Smooth muscle cell (in vitro differentiated cells): ENCODE measurements around the gene HSF2BP. TPM values are rescaled to one million over a fixed set of nuclear protein-coding genes. Genes with fewer than 3 reads are reported as not detected.

Source experiments
- DNase-seq: peaks from one replicate; lab custom pipeline; 2025; ENCODE audit not compliant: unreplicated experiment; lab: John Stamatoyannopoulos, UW
- H2AFZ ChIP-seq: fragments of 200-600 bp; sonication (generic); 2 replicates; pipeline ENCODE4 v1.6.0; 2016; ENCODE audit warnings: antibody characterized with exemption, low read depth, mild to moderate bottlenecking
- H3F3A ChIP-seq: fragments of 200-600 bp; sonication (generic); 2 replicates; pipeline ENCODE4 v1.6.0; 2017; ENCODE audit warnings: antibody characterized with exemption, low read depth
- H3K27ac ChIP-seq: fragments of 200-600 bp; sonication (generic); 2 replicates; pipeline ENCODE4 v1.5.1; 2016; ENCODE audit warnings: low read depth, mild to moderate bottlenecking
- H3K27me3 ChIP-seq: fragments of 200-600 bp; sonication (generic); 2 replicates; pipeline ENCODE4 v1.6.1; 2016; ENCODE audit warnings: low read depth, mild to moderate bottlenecking
- H3K36me3 ChIP-seq: fragments of 200-600 bp; sonication (generic); 2 replicates; pipeline ENCODE4 v1.5.1; 2016; ENCODE audit warnings: low read depth
- H3K4me1 ChIP-seq: fragments of 200-600 bp; sonication (generic); 2 replicates; pipeline ENCODE4 v1.5.1; 2016; ENCODE audit warnings: low read depth
- H3K4me2 ChIP-seq: fragments of 200-600 bp; sonication (generic); 2 replicates; pipeline ENCODE4 v1.6.0; 2016; ENCODE audit warnings: mild to moderate bottlenecking
- H3K4me3 ChIP-seq: fragments of 200-600 bp; sonication (generic); 2 replicates; pipeline ENCODE4 v1.5.1; 2016; ENCODE audit warnings: mild to moderate bottlenecking
- H3K79me2 ChIP-seq: fragments of 200-600 bp; sonication (generic); 2 replicates; pipeline ENCODE4 v1.6.0; 2016; ENCODE audit warnings: low read depth, mild to moderate bottlenecking
- H3K9ac ChIP-seq: fragments of 200-600 bp; sonication (generic); 2 replicates; pipeline ENCODE4 v1.6.0; 2016; ENCODE audit warnings: low read depth
- H3K9me3 ChIP-seq: fragments of 200-600 bp; sonication (generic); replicated peaks from 2 replicates; pipeline ENCODE4 v1.5.1; 2016; ENCODE audit warnings: low read depth
- H4K20me1 ChIP-seq: fragments of 200-600 bp; sonication (generic); 2 replicates; pipeline ENCODE4 v1.6.0; 2016; ENCODE audit warnings: low read depth
- WGBS: methylation state at CpG from one replicate; pipeline ENCODE4 v1.1.7; 2016; ENCODE audit warnings: low lambda C conversion rate; 5-methylcytosine and 5-hydroxymethylcytosine counted together
- polyA plus RNA-seq: library from polyadenylated mRNA; unstranded; fragments of >200 nt; fragmentation: Nextera tagmentation; extraction: Ambion mirVana; gene quantifications from 2 replicates; pipeline ENCODE4 v1.2.1, GENCODE V29; 2016
- total RNA-seq: library from RNA; depleted of rRNA; stranded (reverse); fragments of >200 nt; gene quantifications from 2 replicates; pipeline ENCODE4 v1.2.3, GENCODE V29; 2014
- TF ChIP-seq, protein P1 (sequence below): fragments of 200-600 bp; sonication (generic); IDR thresholded peaks from 2 replicates; pipeline ENCODE4 v1.5.1; 2017; ENCODE audit warnings: borderline replicate concordance, mild to moderate bottlenecking, antibody characterized with exemption; ENCODE audit not compliant: insufficient read depth, poor library complexity, severe bottlenecking

HSF2BP gene
- total and polyA plus RNA-seq, 2 experiments from 2014 or later, result 0.97 to 1.9 TPM

DNA sequence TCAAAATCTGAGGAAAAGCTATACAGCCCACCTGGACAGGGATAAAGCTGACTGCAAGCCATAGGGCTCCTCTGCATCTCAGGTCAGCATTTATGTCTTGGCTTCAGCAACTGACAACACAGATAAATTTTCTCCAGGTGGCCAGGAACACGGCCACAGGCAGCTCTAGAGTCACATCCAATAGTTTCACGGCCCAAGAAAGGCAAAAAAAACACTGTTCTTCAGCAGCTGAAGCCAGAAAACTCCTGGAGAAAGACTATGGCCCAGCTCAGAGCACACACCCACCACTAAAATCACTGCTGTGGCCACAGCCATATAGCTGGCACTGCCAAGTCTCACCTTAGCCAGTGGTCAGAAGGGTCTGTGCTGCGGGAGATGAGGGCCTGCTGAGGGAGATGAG, 77.8 kb downstream of the HSF2BP start:
- Histone ChIP-seq H3K9me3 (no peaks in the 10 kb centered on the region), H3K4me2 (no peak overlapping the region), H3K9ac (no peak overlapping the region), H3K4me3 (no peak overlapping the region), H3K27ac (no peak overlapping the region), H2AFZ (no peak overlapping the region), H3F3A (no peaks in the 10 kb centered on the region), H3K4me1 (peaks cover 9% of the 10 kb centered on the region), H4K20me1 (no peaks in the 10 kb centered on the region), H3K79me2 (no peaks in the 10 kb centered on the region), H3K27me3 (no peaks in the 10 kb centered on the region), H3K36me3 (no peaks in the 10 kb centered on the region)
- WGBS, result 85% methylated on average over 3 of the region's 3 CpGs
- TF ChIP-seq, protein P1, sequence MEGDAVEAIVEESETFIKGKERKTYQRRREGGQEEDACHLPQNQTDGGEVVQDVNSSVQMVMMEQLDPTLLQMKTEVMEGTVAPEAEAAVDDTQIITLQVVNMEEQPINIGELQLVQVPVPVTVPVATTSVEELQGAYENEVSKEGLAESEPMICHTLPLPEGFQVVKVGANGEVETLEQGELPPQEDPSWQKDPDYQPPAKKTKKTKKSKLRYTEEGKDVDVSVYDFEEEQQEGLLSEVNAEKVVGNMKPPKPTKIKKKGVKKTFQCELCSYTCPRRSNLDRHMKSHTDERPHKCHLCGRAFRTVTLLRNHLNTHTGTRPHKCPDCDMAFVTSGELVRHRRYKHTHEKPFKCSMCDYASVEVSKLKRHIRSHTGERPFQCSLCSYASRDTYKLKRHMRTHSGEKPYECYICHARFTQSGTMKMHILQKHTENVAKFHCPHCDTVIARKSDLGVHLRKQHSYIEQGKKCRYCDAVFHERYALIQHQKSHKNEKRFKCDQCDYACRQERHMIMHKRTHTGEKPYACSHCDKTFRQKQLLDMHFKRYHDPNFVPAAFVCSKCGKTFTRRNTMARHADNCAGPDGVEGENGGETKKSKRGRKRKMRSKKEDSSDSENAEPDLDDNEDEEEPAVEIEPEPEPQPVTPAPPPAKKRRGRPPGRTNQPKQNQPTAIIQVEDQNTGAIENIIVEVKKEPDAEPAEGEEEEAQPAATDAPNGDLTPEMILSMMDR, result no peak
- DNase-seq, result no peak

DNA sequence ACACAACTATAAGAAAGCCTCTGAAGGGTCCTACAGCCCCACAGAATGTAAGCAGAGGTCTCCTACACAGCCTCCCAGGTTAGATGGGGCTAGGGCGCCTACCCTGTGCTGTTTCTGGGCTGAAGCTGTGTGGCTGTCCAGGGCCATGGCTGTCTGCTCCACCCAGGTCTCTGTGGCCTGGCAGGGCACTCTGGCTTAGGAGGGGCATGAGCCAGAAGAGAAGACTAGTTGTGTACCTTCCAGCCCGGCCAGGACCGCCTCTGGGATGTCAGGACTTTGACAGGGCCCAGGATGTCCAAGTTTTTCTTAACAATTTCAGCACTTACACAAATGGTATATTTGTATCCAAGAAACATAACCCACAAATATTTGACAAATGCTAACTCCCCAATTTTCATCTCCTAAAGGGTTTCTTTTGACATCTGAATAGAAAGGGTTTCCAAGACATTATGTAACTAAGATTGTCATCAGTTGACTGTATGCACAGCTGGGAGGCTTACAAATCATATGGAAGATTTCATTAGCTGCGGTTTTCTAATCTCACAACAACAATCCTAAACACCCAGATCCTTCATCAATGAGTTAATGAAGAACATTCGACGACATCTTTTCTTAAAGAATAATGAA, 80.5 kb downstream of the HSF2BP start:
- no peak overlapping the region for H3K27ac ChIP-seq
- no peaks in the 10 kb centered on the region for H3K27me3 ChIP-seq
- TF ChIP-seq, protein P1, result no peak
- no peak overlapping the region for H3K4me3 ChIP-seq
- no peak overlapping the region for H3K4me2 ChIP-seq
- no peak overlapping the region for H3K9ac ChIP-seq
- 87% methylated on average over 6 of the region's 6 CpGs for WGBS
- no peaks in the 10 kb centered on the region for H3K9me3 ChIP-seq
- H4K20me1 ChIP-seq, result no peaks in the 10 kb centered on the region
- no peaks in the 10 kb centered on the region for H3K4me1 ChIP-seq
- DNase-seq, result no peak
- no peaks in the 10 kb centered on the region for H3K36me3 ChIP-seq
- no peak overlapping the region for H2AFZ ChIP-seq
- no peaks in the 10 kb centered on the region for H3F3A ChIP-seq
- H3K79me2 ChIP-seq, result no peaks in the 10 kb centered on the region

DNA sequence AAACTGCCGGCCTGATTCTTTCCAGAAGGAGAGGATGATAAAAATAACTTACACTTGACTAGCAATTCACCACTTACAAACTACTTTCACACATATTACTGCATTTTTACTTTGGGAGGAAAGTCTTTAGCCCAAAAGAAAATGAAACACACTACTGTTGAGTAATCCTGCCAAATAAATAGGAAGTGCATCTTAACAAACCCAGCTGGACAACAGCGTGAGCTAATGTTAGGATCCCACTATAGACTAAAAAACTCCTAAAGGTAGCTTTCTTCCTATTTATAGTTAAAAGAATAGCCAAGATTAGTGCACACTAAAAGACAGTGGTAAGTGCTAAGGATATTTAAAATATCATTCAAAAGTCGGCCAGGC, 83.8 kb downstream of the HSF2BP start:
- Histone ChIP-seq H3K9ac (no peak overlapping the region), H3K9me3 (no peaks in the 10 kb centered on the region), H2AFZ (no peak overlapping the region), H3K27me3 (no peaks in the 10 kb centered on the region), H3K27ac (no peak overlapping the region), H3K4me3 (no peak overlapping the region), H3K79me2 (no peaks in the 10 kb centered on the region), H3F3A (no peaks in the 10 kb centered on the region), H3K4me2 (no peak overlapping the region), H3K36me3 (no peaks in the 10 kb centered on the region), H3K4me1 (no peaks in the 10 kb centered on the region), H4K20me1 (no peaks in the 10 kb centered on the region)
- 84% methylated on average over 3 of the region's 3 CpGs for WGBS
- DNase-seq, result no peak
- TF ChIP-seq, protein P1, result no peak
